HG02610 (cell line): ENCODE measurements around the gene BRME1.
A peak's percentile ranks its signal among the peaks of the same experiment; 100 is the strongest.

Experiments used
- ATAC-seq: cut with Tn5 transposase; IDR thresholded peaks from one replicate; pipeline ENCODE4 v1.9.1; 2021; ENCODE audit warnings: mild to moderate bottlenecking, moderate library complexity; ENCODE audit not compliant: unreplicated experiment

BRME1 gene

GRCh38 chr19:13905634-13906520 is at the start of gene BRME1, which contains the start of gene CC2D1A:
BRME1 (minus strand) TSS chr19:13906117; CDS start chr19:13904892, 1,225 bp downstream.
CC2D1A (plus strand) TSS chr19:13906201; CDS start chr19:13906442, 241 bp downstream.
- peak; percentile 95 for ATAC-seq

GRCh38 chr19:13954185-13954584 is 48.3 kb upstream of the BRME1 start:
- ATAC-seq = no peak

- ATAC-seq = no peak
Observed at GRCh38 chr19:13952931-13953531, 47.1 kb upstream of the BRME1 start.

GRCh38 chr19:13952154-13952930 is 46.4 kb upstream of the BRME1 start, which contains the start of gene DCAF15:
DCAF15 (plus strand) TSS chr19:13952509; CDS start chr19:13952513, 4 bp downstream.
- peak; percentile 96 for ATAC-seq

- ATAC-seq = no peak
Observed at GRCh38 chr19:13951799-13952153, 45.9 kb upstream of the BRME1 start.

GRCh38 chr19:13951043-13951442 is 45.1 kb upstream of the BRME1 start:
- ATAC-seq = no peak

DNA sequence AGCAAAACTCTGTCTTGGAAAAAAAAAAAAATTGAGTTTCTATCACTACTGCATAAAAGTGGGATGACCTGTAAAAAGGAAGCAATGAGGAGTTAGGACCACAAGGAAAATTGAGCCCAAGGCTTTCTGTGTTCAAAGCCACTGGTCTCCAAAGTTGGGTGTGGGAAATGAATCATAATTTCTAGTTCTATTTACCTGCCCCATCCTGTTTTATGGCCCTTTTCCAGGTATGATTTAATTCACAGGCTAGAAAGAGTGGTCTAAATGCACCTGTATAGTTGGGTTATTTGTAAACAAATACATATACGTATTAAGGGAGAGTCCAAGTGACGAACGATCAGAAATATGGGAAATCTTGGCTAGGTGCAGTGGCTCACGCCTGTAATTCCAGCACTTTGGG is 40.5 kb upstream of the BRME1 start:
- no peak for ATAC-seq

- no peak for ATAC-seq
Observed at GRCh38 chr19:13942023-13942684, 36.2 kb upstream of the BRME1 start.

DNA sequence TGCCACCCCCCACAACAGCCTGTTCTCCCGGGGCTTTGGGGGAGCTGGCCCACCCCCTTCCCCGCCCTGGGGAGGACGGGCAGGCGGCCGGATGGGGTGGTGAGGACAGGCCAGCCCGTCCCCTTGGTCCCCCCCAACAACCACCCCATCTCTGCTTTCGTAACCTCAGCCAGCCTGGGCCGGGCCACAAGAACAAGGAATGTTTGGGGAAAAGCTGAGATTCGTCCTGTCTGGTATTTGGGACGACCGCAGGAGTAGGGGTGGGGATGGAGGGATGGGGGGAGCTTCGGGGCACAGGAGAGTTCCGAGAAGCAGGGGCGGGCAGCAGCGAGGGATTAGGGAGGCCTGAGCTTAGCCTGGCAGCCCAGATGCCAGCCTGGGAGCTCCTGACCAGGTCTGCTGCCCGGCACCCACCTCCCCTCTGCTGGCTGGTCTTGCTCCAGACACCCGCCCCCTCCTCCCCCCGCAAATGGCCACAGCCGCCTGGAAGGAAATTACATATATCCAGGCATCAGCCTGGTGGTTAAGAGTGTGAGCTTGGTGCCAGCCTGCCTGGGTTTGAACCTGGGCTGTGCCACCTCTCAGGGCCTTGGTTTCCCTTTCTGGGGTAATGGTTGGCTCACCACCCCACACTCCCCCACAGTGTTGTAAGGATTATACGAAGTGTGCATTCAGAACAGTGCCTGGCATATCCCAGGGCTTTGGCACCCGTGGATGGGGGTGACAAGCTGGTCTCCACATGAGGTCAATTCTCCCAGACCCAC is 32.6 kb upstream of the BRME1 start, which contains the start of gene PODNL1:
PODNL1 (minus strand) TSS at position 117 of the 764 bp plus-strand sequence. CDS start 236 bp downstream, outside the sequence.
- no peak for ATAC-seq

DNA sequence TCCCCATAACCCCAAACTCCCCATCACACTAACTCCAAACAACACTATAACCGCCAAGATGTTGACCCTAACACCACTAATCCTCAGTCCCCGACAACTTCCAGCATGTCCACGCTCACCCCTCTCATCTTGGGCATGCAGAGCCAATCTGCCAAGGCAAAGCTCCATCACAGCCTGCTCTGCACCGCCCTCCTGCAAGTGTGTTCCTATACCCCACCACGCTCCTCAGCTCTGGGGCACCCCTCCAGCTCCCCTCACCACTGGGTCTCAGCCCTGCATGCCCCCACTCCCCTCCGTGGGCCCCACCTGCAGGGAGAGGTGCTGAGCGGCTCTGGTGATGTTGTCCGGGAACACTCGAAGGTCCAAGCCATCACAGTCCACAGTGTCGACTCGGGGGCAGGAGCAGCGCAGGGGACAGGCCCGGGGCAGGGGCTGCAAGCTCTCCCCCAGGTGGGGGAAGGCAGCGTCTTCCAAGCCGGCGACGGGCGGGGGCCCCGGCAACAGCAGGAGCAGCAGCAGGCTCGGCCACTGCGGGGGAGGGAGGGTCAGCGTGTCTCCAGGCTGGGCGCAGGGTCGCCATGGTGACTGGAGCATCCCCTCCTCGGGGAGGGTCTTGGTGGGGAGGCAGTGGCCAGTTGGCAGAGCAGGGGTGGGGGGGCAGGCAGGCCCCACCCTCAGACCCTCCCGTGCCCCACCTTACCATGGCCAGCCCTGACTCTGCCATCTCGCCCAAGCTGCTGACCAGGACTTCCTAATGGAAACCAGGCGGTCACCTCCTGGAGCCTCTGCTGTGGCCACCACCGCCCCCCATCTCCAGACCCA is 31.8 kb upstream of the BRME1 start:
- no peak for ATAC-seq

GRCh38 chr19:13935765-13936510 is 30.0 kb upstream of the BRME1 start:
- ATAC-seq = no peak

GRCh38 chr19:13934785-13935109 is 28.8 kb upstream of the BRME1 start:
- no peak for ATAC-seq

GRCh38 chr19:13932911-13933393 is 27.0 kb upstream of the BRME1 start:
- ATAC-seq = no peak

DNA sequence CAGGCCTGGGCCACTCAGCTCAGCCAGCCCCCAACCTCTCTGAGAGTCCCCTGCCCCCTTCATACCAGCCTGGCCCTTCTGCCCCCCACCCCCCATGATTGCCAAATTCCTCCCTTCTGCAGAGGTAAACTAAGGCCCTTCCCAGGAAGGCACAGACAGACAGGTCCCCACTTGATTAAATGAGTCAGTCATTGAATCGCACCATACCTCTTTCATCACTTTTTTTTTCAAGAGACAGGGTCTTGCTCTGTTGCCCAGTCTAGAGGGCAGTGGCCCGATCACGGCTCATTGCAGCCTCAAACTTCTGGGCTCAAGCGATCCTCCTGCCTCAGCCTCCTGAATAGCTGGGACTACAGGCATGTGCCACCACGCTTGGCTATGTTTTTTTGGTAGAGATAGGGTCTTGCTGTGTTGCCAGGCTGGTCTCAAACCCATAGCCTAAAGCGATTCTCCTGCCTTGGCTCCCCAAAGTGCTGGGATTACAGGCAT is 26.3 kb upstream of the BRME1 start:
- no peak for ATAC-seq

DNA sequence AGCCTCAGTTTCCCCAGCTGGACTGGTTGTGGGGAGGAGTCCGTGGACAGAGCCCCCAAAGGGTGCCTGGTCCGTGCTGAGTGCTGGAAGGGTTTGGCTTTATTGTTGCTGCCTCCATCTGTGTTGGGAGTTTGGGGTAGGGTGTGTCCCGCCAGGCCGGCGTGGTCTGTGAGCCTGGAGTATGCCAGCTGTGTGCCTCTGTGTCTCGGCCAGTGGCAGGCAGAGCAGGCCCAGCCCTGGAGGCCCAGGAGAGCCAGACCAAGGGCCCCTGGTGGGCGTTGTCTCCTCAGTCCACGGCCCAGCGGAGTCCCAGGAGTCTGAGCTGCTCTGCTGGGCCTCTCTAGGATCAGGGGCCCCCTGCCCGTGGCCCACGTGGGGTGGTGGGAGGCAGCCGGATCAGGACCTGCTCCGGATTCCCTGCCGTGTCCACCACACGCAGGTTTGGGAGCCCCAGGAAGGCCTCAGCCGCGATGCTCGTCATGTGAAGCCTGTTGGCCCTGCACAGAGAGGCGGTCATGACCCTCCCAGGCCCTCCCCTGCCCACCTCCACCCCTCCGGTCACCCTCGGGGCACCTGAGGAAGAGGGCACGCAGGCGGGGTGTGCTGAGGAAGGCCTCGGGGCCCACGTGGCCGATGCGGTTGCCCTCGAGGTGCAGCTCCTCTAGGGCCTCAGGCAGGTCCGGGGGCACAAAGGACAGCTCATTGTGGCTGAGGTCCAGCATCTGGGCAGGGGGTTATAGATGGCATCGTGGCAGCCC is 25.7 kb upstream of the BRME1 start:
- ATAC-seq = no peak

- no peak for ATAC-seq
Observed at GRCh38 chr19:13930402-13930801, 24.5 kb upstream of the BRME1 start.

DNA sequence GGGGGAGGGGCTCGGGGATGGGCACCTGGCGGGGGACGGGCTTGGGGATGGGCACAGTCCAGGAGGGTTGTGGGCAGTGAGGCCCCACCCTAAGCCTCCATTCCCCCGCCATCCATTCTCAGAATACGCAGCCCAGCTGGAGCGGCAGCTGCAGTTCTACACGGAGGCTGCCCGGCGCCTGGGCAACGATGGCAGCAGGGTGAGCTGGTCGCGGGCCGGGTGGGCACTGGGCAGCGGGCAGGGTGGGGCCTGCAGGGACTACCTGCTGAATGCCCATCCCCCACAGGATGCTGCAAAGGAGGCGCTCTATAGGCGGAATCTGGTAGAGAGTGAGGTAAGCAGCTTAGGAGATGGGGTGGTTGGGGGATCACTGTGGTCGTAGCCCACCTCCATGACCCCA is 24.0 kb upstream of the BRME1 start:
- ATAC-seq = no peak
